K562 (cell line): ENCODE data around the gene HARS1. TPM values are rescaled to one million over a fixed set of nuclear protein-coding genes. Genes with fewer than 3 reads are reported as not detected.
A peak's percentile ranks its signal among the peaks of the same experiment; 100 is the strongest.

ENCODE experiments used
- BRD4 ChIP-seq: fragments of 200-600 bp; sonication (generic); IDR thresholded peaks from 2 replicates; pipeline ENCODE4 v1.6.1; 2017; ENCODE audit warnings: inconsistent platforms
- CREBBP ChIP-seq: IDR thresholded peaks from one replicate; pipeline ENCODE4 v1.6.1; 2012; ENCODE audit warnings: low read depth, mild to moderate bottlenecking, control low read depth, inconsistent platforms, low read length
- DNMT1 ChIP-seq: fragments of 450-650 bp; IDR thresholded peaks from 2 replicates; pipeline ENCODE4 v1.6.1; 2016; ENCODE audit warnings: antibody characterized with exemption, mild to moderate bottlenecking
- GABPA ChIP-seq: fragments of 200-800 bp; sonication (Bioruptor generic); conservative IDR thresholded peaks from 2 replicates; pipeline ENCODE4 v1.6.1; 2016; ENCODE audit warnings: low read depth, missing genetic modification characterization, missing compliant biosample characterization
- GATA2 ChIP-seq: sonication (generic); formaldehyde crosslinking; IDR thresholded peaks from 2 replicates; pipeline ENCODE4 v1.4.0; 2020; ENCODE audit warnings: mild to moderate bottlenecking, missing genetic modification reagents
- HDAC6 ChIP-seq: IDR thresholded peaks from 2 replicates; pipeline ENCODE4 v1.6.1; 2012; ENCODE audit warnings: low read depth, mild to moderate bottlenecking, control low read depth, inconsistent platforms, low read length, moderate library complexity
- HDGF ChIP-seq: fragments of 450-650 bp; IDR thresholded peaks from 2 replicates; pipeline ENCODE4 v1.6.1; 2016
- HNRNPH1 ChIP-seq: fragments of 200-400 bp; formaldehyde crosslinking; optimal IDR thresholded peaks from 2 replicates; pipeline ENCODE3; 2017; ENCODE audit warnings: low read depth, mild to moderate bottlenecking, low read length, moderate library complexity
- KLF6 ChIP-seq: fragments of 250-450 bp; sonication (Bioruptor Pico); IDR thresholded peaks from 2 replicates; pipeline ENCODE4 v1.4.0; 2020; ENCODE audit warnings: mild to moderate bottlenecking, moderate library complexity, borderline replicate concordance
- MBD2 ChIP-seq: sonication (generic); IDR thresholded peaks from 2 replicates; pipeline ENCODE4 v1.6.1; 2016; ENCODE audit warnings: low read depth, borderline replicate concordance
- MTA3 ChIP-seq: fragments of 450-650 bp; formaldehyde crosslinking; IDR thresholded peaks from 2 replicates; pipeline ENCODE4 v1.6.1; 2017; ENCODE audit warnings: mild to moderate bottlenecking, borderline replicate concordance
- PTTG1 ChIP-seq: fragments of 450-650 bp; IDR thresholded peaks from 2 replicates; pipeline ENCODE4 v1.6.1; 2016; ENCODE audit warnings: low read depth, mild to moderate bottlenecking, missing genetic modification characterization, missing compliant biosample characterization
- RB1 ChIP-seq: fragments of 450-650 bp; IDR thresholded peaks from 2 replicates; pipeline ENCODE4 v1.6.1; 2017; ENCODE audit warnings: low read depth, mild to moderate bottlenecking
- RBBP5 ChIP-seq: fragments of 200-600 bp; sonication (generic); IDR thresholded peaks from 2 replicates; pipeline ENCODE4 v1.6.1; 2012; ENCODE audit warnings: borderline replicate concordance, mild to moderate bottlenecking, low read length, control low read depth, inconsistent platforms; ENCODE audit not compliant: insufficient read depth, poor library complexity, severe bottlenecking
- RNF2 ChIP-seq: sonication (generic); IDR thresholded peaks from 2 replicates; pipeline ENCODE4 v1.6.1; 2016
- TBP ChIP-seq: optimal IDR thresholded peaks from 2 replicates; pipeline ENCODE3; 2011; ENCODE audit warnings: low read depth, low read length, improper control_type of control experiment
- U2AF1 ChIP-seq: fragments of 200-400 bp; formaldehyde crosslinking; optimal IDR thresholded peaks from 2 replicates; pipeline ENCODE3; 2017; ENCODE audit warnings: mild to moderate bottlenecking, low read depth, low read length, moderate library complexity
- ZC3H4 ChIP-seq: sonication (generic); formaldehyde crosslinking; IDR thresholded peaks from 2 replicates; pipeline ENCODE4 v1.9.0; 2021; ENCODE audit warnings: missing genetic modification reagents, borderline replicate concordance
- ZNF143 ChIP-seq: sonication (generic); formaldehyde crosslinking; IDR thresholded peaks from 2 replicates; pipeline ENCODE4 v1.9.0; 2022; ENCODE audit warnings: mild to moderate bottlenecking, missing genetic modification reagents
- ZNF551 ChIP-seq: fragments of 250-450 bp; sonication (Bioruptor Pico); IDR thresholded peaks from 2 replicates; pipeline ENCODE4 v1.5.0; 2021; ENCODE audit warnings: mild to moderate bottlenecking, moderate library complexity
- polyA plus RNA-seq, 8 experiments: library from polyadenylated mRNA; depleted of rRNA in 4 of 8; stranded (reverse) in 5 of 8; unstranded in 3 of 8; fragments of >200 nt; fragmentation: Nextera tagmentation in 2 of 8; fragmentation: Illumina TruSeq in 1 of 8; extraction: Ambion mirVana in 2 of 8; extraction: Trizol in 1 of 8; gene quantifications; 2 replicates each; pipeline versions ENCODE4 v1.2.1 to v1.2.3, GENCODE V29; 2011 to 2014; ENCODE audit warnings: inconsistent platforms in 1 of 8, missing spikeins in 1 of 8
- total RNA-seq, 7 experiments: library from RNA; depleted of rRNA in 6 of 7; stranded (reverse); fragments of >200 nt in 6 of 7; fragmentation: Illumina TruSeq in 2 of 7; extraction: Trizol in 2 of 7; gene quantifications; 2 replicates each; pipeline versions ENCODE4 v1.2.1 to v1.2.3, GENCODE V29; 2011 to 2021; ENCODE audit warnings: low replicate concordance in 1 of 7
- TF ChIP-seq, protein P1 (sequence below): sonication (generic); formaldehyde crosslinking; IDR thresholded peaks from 2 replicates; pipeline ENCODE4 v1.8.0; 2022; ENCODE audit warnings: mild to moderate bottlenecking, missing genetic modification reagents
- TF ChIP-seq, protein P2 (sequence below): sonication (generic); formaldehyde crosslinking; IDR thresholded peaks from 2 replicates; pipeline ENCODE4 v1.8.1; 2023; ENCODE audit warnings: missing genetic modification reagents, mild to moderate bottlenecking, borderline replicate concordance
- TF ChIP-seq, protein P3 (sequence below): fragments of 450-650 bp; IDR thresholded peaks from one replicate; pipeline ENCODE4 v1.6.1; 2018; ENCODE audit warnings: mild to moderate bottlenecking, moderate library complexity; ENCODE audit not compliant: partially characterized antibody

HARS1 gene
- total and polyA plus RNA-seq, 9 of the 15 experiments (the other 6 are each of a cell fraction or from before 2014, with no cell fraction given) = 13.5 to 88.5 (median 75.2) TPM

DNA sequence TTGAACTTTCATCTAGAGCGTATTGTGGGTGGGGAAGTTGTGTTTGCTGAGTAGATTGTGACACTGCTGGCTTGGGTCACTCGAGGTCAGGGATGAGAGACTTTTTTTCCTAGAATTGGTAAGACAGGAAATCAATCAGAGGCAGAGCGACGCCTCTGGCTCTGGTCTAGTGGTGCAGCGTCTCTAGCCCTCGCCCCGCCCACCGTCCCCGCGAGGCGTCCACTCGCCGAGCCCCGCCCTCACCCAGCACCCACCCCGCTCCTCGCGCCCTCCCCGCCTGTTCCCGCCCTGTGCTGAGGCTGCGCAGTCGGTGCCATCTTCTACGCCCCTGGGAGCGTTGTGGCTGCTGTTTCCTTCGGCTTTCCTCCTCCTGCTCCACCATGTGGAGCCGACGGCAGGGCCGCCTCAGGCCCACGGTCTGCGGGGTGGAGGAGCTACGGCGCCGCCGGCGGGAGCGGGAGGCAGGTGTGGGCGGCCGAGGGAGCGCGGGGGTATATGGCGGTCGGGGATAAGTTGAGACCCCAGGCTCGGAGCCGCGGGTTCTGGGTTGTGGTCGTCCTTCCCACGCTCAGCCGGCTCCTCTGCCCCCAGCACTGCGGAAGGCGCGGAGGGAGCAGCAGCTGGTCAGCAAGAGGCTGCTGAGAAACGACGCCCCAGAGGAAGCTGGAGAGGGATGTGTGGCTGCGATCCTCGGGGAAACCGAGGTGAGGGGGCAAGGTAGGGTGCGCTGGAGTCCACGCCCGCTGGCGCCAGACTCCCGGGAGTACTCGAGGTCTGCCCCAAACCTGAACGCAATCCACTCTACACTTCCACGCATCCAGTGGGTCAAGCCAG lies 51.8 kb downstream of the HARS1 start, which contains the start of gene TMCO6 (continued):
- TF ChIP-seq HNRNPH1 = no peak
- TF ChIP-seq GATA2 = no peak
- TF ChIP-seq, protein P1, sequence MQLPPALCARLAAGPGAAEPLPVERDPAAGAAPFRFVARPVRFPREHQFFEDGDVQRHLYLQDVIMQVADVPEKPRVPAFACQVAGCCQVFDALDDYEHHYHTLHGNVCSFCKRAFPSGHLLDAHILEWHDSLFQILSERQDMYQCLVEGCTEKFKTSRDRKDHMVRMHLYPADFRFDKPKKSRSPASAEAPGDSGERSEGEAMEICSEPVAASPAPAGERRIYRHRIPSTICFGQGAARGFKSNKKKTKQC (CRISPR knock-in tag) = peak; percentile 23; the same call in 1 of the 2 replicates
- no peak for TF ChIP-seq CREBBP
- TF ChIP-seq, protein P2, sequence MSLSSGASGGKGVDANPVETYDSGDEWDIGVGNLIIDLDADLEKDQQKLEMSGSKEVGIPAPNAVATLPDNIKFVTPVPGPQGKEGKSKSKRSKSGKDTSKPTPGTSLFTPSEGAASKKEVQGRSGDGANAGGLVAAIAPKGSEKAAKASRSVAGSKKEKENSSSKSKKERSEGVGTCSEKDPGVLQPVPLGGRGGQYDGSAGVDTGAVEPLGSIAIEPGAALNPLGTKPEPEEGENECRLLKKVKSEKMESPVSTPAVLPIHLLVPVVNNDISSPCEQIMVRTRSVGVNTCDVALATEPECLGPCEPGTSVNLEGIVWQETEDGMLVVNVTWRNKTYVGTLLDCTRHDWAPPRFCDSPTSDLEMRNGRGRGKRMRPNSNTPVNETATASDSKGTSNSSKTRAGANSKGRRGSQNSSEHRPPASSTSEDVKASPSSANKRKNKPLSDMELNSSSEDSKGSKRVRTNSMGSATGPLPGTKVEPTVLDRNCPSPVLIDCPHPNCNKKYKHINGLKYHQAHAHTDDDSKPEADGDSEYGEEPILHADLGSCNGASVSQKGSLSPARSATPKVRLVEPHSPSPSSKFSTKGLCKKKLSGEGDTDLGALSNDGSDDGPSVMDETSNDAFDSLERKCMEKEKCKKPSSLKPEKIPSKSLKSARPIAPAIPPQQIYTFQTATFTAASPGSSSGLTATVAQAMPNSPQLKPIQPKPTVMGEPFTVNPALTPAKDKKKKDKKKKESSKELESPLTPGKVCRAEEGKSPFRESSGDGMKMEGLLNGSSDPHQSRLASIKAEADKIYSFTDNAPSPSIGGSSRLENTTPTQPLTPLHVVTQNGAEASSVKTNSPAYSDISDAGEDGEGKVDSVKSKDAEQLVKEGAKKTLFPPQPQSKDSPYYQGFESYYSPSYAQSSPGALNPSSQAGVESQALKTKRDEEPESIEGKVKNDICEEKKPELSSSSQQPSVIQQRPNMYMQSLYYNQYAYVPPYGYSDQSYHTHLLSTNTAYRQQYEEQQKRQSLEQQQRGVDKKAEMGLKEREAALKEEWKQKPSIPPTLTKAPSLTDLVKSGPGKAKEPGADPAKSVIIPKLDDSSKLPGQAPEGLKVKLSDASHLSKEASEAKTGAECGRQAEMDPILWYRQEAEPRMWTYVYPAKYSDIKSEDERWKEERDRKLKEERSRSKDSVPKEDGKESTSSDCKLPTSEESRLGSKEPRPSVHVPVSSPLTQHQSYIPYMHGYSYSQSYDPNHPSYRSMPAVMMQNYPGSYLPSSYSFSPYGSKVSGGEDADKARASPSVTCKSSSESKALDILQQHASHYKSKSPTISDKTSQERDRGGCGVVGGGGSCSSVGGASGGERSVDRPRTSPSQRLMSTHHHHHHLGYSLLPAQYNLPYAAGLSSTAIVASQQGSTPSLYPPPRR = no peak
- peak; percentile 44 for TF ChIP-seq TBP
- no peak for TF ChIP-seq ZNF143
- TF ChIP-seq ZNF551 (CRISPR knock-in tag) = no peak
- no peak for TF ChIP-seq DNMT1
- no peak for TF ChIP-seq BRD4
- TF ChIP-seq RNF2 = peak; percentile 83
- no peak for TF ChIP-seq U2AF1
- peak; percentile 23; the same call in 1 of the 2 replicates for TF ChIP-seq MBD2
- no peak for TF ChIP-seq HDGF
- TF ChIP-seq, protein P3, sequence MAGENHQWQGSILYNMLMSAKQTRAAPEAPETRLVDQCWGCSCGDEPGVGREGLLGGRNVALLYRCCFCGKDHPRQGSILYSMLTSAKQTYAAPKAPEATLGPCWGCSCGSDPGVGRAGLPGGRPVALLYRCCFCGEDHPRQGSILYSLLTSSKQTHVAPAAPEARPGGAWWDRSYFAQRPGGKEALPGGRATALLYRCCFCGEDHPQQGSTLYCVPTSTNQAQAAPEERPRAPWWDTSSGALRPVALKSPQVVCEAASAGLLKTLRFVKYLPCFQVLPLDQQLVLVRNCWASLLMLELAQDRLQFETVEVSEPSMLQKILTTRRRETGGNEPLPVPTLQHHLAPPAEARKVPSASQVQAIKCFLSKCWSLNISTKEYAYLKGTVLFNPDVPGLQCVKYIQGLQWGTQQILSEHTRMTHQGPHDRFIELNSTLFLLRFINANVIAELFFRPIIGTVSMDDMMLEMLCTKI = no peak
- no peak for TF ChIP-seq MTA3
- TF ChIP-seq KLF6 (CRISPR knock-in tag) = no peak
- no peak for TF ChIP-seq HDAC6
- peak; percentile 61 for TF ChIP-seq RBBP5
- no peak for TF ChIP-seq PTTG1 (tag)
- TF ChIP-seq RB1 = peak; percentile 51; the same call in 1 of the 2 replicates
- peak; percentile 66; the same call in 1 of the 2 replicates for TF ChIP-seq GABPA
- TF ChIP-seq ZC3H4 (CRISPR knock-in tag) = no peak
